ENCODE results near the gene CCL24.
"Not testable (repeated sequence)": the region's sequence is repeated elsewhere in the genome, so short reads cannot be mapped to it uniquely, and the experiment has no call there.

DNA sequence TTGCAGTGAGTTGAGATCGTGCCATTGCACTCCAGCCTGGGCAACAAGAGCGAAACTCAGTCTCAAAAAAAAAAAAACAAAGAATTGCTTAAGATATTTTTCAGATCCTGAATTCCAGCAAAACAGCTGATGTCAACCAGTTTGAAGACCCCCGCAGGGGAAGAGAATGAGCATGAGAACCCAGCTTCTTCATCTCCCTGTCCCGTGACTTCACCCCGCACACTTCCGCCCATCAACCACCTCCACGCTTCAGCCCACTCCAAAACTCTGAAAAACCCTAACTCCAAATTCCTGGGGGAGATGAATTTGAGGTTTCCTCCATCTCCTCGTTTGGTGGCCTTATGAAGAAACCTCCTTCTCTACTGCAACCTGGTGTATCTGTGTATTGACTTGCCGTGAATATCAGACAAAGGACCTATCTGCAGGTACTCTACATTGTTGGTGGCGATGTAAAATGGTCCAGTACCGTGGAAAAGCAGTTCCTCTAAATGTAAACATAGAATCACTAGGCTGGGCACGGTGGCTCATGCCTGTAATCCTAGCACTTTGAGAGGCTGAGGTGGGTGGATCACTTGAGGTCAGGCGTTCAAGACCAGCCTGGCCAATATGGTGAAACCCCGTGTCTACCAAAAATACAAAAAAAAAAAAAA, 24.8 kb upstream of the CCL24 start:
- TF ChIP-seq, protein P1, sequence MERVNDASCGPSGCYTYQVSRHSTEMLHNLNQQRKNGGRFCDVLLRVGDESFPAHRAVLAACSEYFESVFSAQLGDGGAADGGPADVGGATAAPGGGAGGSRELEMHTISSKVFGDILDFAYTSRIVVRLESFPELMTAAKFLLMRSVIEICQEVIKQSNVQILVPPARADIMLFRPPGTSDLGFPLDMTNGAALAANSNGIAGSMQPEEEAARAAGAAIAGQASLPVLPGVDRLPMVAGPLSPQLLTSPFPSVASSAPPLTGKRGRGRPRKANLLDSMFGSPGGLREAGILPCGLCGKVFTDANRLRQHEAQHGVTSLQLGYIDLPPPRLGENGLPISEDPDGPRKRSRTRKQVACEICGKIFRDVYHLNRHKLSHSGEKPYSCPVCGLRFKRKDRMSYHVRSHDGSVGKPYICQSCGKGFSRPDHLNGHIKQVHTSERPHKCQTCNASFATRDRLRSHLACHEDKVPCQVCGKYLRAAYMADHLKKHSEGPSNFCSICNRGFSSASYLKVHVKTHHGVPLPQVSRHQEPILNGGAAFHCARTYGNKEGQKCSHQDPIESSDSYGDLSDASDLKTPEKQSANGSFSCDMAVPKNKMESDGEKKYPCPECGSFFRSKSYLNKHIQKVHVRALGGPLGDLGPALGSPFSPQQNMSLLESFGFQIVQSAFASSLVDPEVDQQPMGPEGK (CRISPR knock-in tag; IDR thresholded peaks at IDR 0.05; ENCODE audit: borderline replicate concordance): not testable (repeated sequence)
- not testable (repeated sequence) for TF ChIP-seq ZNF8 (CRISPR knock-in tag; IDR thresholded peaks at IDR 0.05); PPARA (CRISPR knock-in tag; IDR thresholded peaks at IDR 0.05; ENCODE audit: borderline replicate concordance); ZFP3 (CRISPR knock-in tag; IDR thresholded peaks at IDR 0.05); RARB (CRISPR knock-in tag; IDR thresholded peaks at IDR 0.05); OSR1 (CRISPR knock-in tag; IDR thresholded peaks at IDR 0.05); ARNTL (CRISPR knock-in tag; IDR thresholded peaks at IDR 0.05; ENCODE audit: borderline replicate concordance, low read depth); BACH2 (CRISPR knock-in tag; IDR thresholded peaks at IDR 0.05; ENCODE audit: borderline replicate concordance); ZFP30 (CRISPR knock-in tag; IDR thresholded peaks at IDR 0.05); TCF4 (CRISPR knock-in tag; IDR thresholded peaks at IDR 0.05; ENCODE audit: borderline replicate concordance); ESRRG (CRISPR knock-in tag; IDR thresholded peaks at IDR 0.05)
- TF ChIP-seq, protein P2, sequence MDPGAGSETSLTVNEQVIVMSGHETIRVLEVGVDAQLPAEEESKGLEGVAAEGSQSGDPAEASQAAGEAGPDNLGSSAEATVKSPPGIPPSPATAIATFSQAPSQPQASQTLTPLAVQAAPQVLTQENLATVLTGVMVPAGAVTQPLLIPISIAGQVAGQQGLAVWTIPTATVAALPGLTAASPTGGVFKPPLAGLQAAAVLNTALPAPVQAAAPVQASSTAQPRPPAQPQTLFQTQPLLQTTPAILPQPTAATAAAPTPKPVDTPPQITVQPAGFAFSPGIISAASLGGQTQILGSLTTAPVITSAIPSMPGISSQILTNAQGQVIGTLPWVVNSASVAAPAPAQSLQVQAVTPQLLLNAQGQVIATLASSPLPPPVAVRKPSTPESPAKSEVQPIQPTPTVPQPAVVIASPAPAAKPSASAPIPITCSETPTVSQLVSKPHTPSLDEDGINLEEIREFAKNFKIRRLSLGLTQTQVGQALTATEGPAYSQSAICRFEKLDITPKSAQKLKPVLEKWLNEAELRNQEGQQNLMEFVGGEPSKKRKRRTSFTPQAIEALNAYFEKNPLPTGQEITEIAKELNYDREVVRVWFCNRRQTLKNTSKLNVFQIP (CRISPR knock-in tag; IDR thresholded peaks at IDR 0.05; ENCODE audit: borderline replicate concordance, low read depth): not testable (repeated sequence)
- TF ChIP-seq, protein P3, sequence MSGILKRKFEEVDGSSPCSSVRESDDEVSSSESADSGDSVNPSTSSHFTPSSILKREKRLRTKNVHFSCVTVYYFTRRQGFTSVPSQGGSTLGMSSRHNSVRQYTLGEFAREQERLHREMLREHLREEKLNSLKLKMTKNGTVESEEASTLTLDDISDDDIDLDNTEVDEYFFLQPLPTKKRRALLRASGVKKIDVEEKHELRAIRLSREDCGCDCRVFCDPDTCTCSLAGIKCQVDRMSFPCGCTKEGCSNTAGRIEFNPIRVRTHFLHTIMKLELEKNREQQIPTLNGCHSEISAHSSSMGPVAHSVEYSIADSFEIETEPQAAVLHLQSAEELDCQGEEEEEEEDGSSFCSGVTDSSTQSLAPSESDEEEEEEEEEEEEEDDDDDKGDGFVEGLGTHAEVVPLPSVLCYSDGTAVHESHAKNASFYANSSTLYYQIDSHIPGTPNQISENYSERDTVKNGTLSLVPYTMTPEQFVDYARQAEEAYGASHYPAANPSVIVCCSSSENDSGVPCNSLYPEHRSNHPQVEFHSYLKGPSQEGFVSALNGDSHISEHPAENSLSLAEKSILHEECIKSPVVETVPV (CRISPR knock-in tag; IDR thresholded peaks at IDR 0.05): not testable (repeated sequence)
- TF ChIP-seq, protein P4, sequence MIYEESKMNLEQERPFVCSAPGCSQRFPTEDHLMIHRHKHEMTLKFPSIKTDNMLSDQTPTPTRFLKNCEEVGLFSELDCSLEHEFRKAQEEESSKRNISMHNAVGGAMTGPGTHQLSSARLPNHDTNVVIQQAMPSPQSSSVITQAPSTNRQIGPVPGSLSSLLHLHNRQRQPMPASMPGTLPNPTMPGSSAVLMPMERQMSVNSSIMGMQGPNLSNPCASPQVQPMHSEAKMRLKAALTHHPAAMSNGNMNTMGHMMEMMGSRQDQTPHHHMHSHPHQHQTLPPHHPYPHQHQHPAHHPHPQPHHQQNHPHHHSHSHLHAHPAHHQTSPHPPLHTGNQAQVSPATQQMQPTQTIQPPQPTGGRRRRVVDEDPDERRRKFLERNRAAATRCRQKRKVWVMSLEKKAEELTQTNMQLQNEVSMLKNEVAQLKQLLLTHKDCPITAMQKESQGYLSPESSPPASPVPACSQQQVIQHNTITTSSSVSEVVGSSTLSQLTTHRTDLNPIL (CRISPR knock-in tag; IDR thresholded peaks at IDR 0.05; ENCODE audit: low read depth): not testable (repeated sequence)
